Glomerular visceral epithelial cell (primary cell): ENCODE data around the gene GPR153.
"Not testable (repeated sequence)": the region's sequence is repeated elsewhere in the genome, so short reads cannot be mapped to it uniquely, and the experiment has no call there.

Source experiments
- DNase-seq: peaks from one replicate; pipeline ENCODE4 v3.0.0-alpha.2; 2016; ENCODE audit errors: extremely low spot score

Gene GPR153

DNA sequence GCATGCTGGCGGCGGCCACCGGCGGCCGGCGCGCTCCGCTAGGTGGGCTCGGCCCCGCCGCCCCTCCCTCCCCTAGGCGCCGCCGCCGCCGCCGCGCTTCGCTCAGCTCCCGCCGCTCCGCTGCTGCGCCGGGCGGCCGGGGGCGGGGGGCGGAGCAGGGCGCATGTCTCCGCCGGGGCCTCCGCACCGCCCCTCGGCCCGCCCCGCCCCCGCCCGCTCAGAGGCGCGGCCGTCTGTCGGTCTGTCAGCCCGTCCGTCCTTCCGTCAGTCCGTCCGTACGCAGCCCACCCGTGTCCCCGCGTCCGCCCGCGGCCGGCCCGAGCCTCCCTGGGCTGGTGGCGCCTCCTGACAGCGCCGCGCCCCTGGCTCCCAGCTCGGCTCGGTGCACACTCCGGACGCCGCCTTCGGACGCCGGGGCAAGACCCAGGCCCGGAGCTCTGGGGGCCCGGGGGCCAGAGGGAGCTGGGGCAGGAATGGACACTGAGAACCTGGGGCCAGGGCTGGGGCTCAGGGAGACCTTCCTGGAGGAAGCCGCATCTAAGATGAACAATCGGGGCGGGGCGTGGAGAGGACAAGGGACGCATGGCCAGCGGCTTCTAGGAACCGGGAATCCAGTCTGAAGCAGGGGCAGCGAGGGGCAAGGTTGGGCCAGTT is at the start of gene GPR153:
Gene GPR153 (minus strand): TSS at position 138 of the 654 bp plus-strand sequence. CDS start 6,193 bp downstream, outside the sequence.
- DNase-seq: peak; percentile 30

DNA sequence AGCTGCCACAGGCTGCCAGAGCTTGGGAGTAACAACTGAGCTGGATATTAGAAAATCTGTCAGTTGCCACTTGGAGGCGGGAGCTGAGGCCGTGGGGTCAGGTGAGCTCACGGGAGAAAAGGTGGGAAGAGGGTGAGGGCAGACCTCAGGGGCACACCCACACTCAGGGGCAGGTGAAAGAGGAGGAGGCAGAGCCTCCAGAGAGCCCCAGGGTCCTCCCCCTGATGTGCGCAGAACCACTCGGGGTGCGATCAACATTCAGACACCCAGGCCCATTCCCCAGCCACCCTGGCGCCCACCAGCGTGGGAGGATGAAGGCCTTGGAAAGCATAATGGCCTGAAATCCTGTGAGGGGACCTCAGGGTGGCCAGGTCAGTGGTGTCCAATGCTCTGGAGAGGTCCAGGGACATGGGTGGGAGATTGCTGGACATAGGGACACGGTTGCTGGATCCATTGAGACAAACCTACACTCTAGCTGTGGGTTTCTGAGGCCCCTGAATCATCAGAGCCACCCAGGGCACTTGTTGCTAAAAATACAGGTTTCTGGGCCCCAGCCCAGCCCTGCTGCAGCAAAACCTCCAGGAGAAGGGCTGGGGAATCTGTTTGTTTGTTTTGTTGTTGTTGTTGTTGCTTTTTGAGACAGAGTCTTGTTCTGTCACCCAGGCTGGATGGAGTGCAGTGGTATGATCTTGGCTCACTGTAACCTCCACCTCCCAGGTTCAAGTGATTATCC is 49.4 kb upstream of the GPR153 start:
- DNase-seq: no peak

DNA sequence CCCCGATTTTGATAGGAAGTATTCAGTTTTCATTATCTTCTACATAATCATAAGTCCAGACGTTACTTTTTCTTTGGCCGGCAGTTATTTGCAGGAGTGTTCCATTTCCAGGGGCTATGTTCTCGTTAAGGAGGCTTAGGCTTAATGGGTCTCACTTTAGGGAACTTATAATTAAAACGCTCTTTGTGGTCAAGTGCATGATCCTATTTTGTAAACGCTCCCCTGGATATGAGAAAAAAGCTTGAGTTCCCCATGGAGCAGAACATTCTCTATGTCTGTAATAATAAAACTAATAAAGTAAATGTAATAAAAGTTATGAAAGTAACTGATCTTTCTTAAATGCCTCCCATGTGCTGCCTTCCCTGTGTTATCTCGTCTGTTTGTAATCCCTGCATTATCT is 48.7 kb upstream of the GPR153 start:
- DNase-seq: no peak

DNA sequence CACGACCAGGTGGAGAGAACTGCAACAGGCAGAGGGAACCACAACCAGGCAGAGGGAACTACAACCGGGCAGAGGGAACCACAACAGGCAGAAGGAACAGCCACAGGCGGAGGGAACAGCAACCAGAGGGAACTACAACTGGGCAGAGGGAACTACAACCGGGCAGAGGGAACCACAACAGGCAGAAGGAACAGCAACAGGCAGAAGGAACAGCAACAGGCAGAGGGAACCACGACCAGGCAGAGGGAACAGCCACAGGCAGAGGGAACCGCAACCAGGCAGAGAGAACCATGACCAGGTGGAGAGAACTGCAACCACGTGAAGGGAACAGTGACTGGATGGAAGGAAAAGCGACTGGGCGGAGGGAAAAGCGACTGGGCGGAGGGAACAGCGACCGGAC is 47.6 kb upstream of the GPR153 start:
- DNase-seq: no peak

DNA sequence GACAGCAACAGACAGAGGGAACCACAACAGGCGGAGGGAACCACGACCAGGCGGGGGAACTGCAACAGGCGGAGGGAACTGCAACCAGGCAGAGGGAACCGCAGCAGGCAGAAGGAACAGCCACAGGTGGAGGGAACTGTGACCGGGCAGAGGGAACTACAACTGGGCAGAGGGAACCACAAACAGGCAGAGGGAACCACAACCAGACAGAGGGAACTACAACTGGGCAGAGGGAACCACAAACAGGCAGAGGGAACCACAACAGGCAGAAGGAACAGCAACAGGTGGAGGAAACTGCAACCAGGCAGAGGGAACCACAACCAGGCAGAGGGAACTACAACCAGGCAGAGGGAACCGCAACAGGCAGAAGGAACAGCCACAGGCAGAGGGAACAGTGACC is 46.8 kb upstream of the GPR153 start:
- not testable (repeated sequence) for DNase-seq

DNA sequence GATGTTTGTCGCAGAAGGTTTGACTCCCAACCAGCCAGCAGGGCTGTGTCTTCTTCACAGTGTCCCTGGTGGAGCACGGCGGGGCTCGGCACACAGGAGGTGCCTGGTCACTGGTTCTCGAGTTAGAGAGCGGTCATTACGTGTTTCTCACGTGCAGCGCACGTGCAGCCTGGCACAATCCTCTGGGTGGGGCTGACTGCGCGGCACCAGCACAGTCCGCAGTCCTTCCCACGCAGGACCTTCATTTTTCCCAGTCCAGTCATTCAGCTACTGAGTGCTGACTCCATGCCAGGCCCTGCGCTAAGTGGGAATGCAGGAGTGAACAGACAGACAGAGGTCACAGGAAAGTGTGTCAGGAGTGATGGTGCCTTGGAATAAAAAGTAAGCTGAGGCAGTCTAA is 46.2 kb upstream of the GPR153 start:
- DNase-seq: no peak

DNA sequence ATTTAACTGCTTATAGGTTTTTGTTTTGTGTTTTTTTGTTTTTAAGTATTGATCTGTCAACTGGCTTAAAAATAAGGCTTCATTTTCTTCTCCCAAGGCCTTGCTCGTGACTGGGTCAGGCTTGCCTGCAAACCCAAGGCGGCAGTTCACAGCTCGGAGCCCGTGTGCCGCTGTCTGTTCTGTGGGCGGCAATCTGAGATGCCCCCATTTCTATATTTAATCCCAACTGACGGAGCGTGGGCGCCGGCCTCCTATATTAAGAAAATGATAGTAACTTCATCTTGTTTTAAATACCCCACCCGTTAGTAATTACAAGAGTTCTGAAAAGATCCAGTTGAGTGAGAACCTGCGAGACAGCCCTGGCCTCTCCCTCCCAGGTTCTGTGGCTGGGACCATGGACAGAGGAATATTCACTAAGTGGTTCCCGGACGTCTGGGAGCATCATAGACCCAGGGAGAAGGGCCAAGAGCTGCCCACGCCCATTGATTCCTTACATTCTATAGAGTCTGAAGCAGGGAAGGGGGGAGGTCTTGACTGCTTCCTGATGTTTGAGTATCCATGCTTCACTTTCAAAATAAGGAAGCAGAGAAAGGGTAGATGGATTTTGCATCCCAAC is 42.6 kb upstream of the GPR153 start:
- no peak for DNase-seq

DNA sequence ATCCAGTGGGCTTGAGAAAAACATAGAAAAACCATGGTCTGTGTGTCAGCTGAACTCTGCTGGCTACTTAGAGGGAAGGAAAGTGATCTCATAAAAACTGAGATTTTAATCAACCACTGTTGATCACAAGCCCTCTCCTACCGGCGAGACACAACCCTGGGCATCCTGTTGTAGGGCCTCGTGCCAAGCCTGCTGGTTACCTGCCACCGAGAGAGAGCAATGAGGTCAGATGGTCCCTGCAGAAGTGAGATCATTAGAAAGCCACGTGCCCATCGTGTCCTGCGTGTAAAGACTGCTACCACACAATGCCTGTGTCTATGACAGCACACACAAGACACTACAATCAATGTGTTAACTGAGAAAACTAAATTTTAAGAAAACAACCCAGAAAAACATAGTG is 41.7 kb upstream of the GPR153 start:
- no peak for DNase-seq

DNA sequence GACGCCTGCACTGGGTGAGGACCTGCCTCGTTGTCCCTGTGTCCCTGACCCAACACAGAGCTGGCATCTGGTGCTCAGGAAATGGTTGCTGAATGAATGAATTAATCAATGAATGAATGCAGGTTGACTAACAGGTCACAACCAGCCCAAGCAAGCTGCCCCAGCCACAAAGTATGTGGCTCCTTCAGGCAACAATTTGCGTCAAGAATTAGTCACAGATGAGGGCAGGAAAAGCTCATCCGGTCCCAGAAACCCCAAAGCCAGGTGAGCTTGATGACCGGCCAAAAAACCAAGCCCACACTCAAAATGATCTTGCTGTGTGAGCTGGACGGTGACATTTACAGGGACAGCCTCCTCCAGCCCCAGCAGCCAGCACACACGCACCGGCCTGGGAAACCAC is 40.6 kb upstream of the GPR153 start:
- no peak for DNase-seq

DNA sequence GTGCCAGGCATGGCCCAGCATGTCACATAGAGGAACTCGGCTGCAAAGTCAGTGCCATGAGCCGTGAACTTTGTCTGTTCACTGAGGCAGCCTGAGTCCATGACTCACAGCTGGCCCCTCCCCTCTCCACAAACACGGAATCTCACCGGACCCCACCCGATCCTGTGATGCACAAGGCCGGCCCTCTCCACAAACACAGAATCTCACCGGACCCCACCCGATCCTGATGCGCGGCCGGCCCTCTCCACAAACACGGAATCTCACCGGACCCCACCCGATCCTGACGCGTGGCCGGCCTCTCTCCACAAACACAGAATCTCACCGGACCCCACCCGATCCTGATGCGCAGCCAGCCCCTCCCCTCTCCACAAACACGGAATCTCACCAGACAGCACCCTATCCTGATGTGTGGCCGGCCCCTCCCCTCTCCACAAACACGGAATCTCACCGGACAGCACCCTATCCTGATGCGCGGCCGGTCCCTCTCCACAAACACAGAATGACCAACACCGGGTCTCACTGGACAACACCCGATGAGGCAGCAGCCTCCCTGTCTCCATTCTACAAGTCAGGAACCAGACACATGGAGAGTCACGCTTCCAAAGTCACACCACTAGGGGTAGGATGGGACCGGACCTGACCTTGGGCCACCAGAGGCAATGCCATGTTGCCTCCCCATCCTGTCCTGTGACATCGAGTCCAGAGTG is 39.6 kb upstream of the GPR153 start:
- no peak for DNase-seq

DNA sequence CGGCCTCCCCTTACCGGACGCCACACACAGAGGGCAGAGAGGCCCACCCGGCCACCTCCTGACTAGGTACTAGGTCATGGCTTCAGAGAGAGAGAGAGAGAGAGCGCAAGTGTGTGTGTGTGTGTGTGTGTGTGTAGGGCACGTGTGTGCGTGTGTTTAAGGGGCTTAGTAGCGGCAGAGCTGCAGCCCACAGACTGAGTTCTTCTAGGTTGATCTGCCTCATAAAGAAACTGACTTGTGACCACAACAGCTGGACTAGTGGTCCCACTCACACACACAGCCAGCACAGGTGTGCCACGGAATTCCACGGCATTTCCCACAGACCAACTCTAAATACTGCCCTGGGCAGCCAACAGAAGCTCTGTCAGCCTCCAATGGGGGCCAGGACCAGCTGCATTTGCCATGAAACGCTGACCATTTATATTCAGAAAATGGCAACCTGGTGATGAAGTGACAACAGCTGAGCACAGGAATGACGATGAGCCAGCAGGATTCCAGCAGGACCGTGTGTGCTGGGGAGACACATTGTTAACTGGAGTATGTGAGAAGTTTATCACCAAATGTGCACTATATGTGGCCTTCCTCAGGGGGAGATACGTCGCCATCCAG is 38.8 kb upstream of the GPR153 start:
- DNase-seq: no peak

DNA sequence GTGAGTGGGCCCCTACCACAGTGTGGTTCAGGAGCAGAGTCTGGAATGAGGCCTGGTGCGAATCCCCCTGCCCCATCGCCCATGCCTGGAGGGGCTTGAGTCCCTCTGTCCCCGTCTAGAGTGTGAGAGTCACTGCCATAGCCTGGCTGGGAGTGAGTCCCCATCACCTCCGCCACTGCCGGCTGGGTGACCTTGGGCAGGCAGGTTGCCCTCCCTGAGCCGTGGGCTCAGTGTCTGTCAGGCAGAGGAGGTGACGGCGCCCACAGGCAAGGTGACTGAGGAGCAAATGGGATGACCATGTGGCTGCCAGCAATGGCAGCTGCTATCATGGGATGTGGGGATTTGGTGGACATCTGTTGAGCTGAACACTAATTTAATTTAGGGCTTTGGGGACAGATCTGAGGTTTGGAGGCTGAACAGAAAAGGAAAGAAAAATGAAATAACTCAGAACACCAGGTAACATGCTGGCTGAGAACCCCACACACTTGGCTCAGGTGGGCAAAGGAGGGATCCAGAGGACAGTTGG is 38.1 kb upstream of the GPR153 start:
- no peak for DNase-seq

DNA sequence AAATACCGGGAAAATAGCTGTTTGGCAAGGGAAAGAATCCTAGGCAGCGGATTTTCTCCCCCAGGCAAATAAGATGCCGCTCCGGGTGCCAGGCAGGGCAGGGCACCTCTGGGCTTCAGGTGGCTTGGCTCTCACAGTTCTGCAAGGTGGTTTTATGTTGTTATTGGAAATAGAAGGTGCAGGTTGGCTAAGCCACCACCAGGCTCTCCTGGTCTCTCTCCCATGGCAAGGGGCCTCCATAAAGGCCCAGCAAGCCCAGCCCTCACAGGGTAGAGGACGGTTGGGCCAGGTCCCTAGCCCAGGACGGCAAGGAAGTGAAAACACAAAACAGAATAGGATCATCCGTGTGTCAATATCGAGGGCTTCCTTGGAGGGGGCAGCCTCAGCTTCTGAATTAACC is 37.6 kb upstream of the GPR153 start:
- DNase-seq: no peak

DNA sequence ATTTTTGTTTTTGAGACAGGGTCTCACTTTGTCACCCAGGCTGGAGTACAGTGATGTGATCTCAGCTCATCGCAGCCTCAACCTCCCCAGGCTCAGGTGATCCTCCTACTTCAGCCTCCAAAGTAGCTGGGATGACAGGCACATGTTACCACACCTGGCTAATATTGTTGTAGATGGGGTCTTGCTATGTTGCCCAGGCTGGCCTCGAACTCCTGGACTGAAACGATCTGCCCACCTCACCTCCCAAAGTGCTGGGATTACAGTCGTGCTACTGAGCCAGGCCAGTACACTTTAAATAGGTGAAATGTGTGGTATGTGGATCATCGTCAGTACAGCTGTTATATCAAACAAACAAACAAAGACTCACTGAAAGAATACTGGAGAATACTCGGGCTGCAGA is 35.0 kb upstream of the GPR153 start:
- no peak for DNase-seq

DNA sequence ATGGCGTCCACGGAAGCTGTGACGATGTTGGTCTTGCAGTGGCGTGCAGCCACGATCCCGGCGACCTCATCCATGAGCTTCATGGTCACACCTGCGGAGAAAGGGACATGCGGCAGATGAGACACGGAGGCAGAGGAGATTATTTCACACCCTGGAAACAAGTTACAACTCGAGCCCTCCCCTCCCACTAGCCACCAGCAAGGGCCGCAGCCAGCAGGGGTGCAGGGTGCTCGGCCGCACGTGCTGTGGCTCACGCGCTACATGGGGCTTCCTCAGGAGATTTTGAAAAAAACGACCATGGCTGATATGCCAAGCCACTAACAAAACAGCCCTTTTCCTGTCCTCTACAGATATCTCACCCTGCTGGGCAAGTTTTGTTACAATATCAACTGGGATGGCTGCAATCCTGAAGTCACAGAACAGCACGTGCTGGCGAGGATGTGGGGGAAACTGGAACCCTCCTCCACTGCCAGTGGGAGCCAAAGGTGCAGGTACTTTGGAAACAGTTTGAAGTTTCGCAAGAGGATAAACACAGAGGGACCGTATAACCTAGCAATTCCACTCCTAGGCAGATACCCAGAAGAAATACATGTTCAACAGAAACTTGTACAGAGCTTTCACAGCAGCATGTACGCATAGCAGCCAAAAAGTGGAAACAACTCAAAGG is 34.1 kb upstream of the GPR153 start:
- no peak for DNase-seq

DNA sequence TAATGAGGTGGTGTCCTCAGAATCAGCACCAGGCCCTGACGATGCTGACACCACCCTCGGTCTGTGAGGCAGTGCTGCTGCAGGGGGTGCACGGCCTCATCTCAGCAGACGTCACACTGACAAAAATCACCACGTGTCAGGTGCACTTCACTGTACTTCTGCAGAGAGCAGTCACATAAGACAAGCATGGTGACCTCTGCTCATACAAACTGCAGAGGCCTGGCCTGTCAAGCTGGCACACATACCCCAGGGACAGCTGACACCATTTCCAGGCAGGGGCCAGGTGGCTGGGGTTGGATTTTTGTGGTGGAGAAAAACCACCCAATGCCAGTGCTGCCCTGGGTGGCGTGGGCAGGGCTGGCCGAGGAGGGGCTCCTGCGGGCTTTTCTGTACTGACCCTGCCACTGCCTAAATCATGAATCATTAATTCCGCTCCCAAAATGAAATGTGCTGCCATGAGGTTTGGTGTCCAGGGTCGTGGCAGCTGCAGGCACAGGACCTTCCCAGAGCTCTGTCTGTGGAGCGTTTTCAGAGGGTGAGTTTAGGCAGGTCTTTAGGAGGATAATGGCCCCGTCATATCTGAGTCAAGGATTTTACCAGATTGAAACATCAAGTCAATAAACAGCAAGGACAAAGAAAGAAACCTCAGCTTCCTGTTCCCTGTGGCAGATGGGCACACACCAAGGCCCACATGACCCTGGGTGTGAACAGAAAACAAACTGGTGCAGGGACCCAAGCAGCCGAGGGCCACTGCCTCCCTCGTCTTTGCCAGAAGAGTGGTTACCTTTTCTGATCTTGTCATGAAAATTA is 33.4 kb upstream of the GPR153 start:
- DNase-seq: no peak

DNA sequence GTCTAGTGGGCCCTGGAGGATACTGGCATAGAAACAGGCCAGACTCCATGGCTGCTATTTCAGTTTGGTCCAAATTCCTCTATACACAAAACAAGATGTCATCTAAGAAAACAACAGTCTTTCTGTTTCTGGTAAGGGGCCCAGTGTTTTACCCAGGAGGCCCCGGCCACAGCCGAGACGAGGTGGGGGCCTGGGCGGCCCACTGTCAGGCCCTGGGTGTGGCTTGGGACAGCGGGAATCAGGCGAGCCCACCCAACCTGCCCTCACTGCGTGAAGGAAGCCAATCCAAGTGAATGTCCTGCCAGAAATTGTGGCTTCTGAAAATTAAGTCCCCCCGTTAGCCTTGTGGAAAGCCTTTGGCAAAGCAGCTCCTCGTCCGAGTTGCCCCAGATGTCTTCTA is 31.2 kb upstream of the GPR153 start:
- DNase-seq: no peak

DNA sequence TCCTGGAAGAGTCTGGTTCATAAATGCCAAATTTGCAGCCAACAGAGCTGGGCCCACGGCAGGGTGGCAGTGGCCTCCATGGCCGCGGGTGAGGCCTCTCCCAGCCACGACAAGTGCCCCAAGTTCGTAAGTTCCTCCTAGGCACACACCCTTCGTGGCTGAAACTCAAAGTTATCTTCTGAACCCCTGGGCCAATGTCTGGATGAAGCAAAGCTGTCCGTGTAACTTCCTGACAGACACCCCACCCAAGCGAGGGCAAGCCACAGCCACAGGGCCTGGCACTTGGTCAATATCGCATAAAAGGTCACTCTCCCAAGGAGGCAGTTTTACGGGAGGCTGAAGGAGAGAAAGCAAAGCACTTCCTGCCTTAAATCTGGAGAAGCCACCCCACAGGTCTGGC is 27.8 kb upstream of the GPR153 start:
- DNase-seq: no peak

DNA sequence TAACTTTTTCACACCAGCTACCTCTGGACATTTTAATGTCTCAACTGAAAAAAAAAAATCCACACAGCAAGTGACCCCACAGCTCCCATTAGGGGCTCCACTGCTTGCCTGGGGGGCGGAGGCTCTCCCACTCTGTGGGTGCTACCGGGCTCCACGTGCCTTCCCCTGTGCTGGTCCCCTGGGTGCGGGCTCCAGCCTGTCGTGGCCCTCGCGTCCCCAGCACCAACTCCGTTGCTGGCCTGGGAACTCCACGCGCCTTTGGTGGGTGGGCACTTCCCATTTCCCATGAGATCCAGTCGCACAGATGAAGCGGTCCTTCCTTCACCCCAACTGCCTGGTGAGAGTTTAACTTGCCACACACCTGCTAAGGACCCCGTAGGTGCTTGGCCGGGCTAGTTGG is 27.1 kb upstream of the GPR153 start:
- DNase-seq: no peak

DNA sequence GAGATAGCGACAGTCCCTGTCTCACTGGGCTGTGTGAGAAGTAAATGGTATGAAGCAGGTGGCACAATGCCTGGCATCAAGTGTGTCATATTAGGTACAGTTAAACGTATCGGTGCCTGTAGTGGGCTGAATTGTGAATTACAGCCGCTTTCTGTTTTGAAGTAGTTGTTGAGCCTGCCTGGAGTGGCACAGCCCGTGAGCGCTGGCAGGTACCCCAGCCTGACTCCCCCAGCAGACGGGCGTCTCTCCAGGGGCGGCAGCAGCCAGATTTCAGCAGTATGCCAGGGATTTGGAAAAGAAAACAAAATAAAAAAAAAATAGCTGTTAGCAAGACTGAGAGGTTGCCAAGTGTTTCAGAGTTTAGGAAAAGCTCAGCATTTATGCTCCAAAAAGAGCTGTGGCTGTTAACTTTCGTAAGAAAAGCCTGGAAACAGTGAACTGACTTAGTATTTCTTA is 26.6 kb upstream of the GPR153 start:
- no peak for DNase-seq
